ENCODE data around the gene THAP7. TPM values are rescaled to one million over a fixed set of nuclear protein-coding genes. Genes with fewer than 3 reads are reported as not detected.

THAP7 gene
- total RNA-seq, 1 donor from 2014 or later = 22.0 TPM

- TF ChIP-seq CTCF (IDR thresholded peaks at IDR 0.05; ENCODE audit: unreplicated experiment) = no peak
- Mint-ChIP-seq H3K4me3 (no peak overlapping the region), H3K9me3 (no peaks in the 10 kb centered on the region), H3K27me3 (ENCODE audit: low read depth) (peaks cover 6% of the 10 kb centered on the region), H3K36me3 (peaks cover 8% of the 10 kb centered on the region), H3K4me1 (peaks cover 1% of the 10 kb centered on the region), H3K27ac (no peak overlapping the region)
- no peak for DNase-seq (ENCODE audit: low spot score in 2 of 2, unreplicated experiment in 2 of 2)
Measured at GRCh38 chr22:20952544-20953341, 49.2 kb downstream of the THAP7 start.

GRCh38 chr22:20951932-20952380 is 50.0 kb downstream of the THAP7 start:
- H3K4me1 Mint-ChIP-seq = no peaks in the 10 kb centered on the region
- H3K9me3 Mint-ChIP-seq = no peaks in the 10 kb centered on the region
- peaks cover 8% of the 10 kb centered on the region for H3K36me3 Mint-ChIP-seq
- no peak for TF ChIP-seq CTCF (IDR thresholded peaks at IDR 0.05; ENCODE audit: unreplicated experiment)
- peaks cover 5% of the 10 kb centered on the region for H3K27me3 Mint-ChIP-seq (ENCODE audit: low read depth)
- H3K4me3 Mint-ChIP-seq = no peak overlapping the region
- no peak for DNase-seq (ENCODE audit: low spot score in 2 of 2, unreplicated experiment in 2 of 2)
- no peak overlapping the region for H3K27ac Mint-ChIP-seq

DNA sequence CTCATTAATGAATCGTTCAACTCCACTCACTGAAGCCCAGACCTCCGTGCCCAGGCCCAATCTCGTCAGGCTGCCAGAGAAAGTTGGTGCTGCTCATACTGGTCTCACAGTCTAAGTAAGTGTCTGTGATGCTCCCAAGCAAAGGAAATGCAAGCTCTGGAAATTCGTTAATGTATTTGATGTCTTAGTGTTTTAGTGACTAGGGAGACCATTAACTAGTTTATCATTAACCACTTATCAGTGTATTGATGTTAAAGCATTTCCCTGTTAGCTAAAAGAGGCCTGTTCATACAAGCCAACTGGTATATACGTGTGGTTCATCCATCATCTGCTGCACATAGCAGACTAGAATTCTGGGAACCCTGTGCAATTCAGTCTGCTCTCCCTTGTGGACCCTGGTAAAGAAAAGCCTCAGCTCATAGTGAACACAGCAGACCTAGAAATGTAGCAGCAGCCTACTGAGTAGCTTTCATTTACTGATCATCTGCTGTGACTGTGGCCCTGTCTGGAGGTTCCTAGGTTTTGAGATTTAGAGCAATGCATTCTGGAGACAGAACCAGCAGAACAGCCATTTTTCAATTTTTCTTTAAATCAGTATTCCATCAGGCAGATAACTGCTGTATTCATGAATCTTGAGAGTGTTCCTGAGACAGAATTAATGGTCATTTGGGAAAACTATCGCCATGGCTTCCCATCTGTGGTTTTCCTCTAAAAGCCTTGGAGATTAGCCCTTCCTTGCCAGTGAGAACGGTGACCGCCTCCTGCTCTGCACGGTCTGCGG is 50.6 kb downstream of the THAP7 start:
- DNase-seq (ENCODE audit: low spot score in 2 of 2, unreplicated experiment in 2 of 2) = no peak
- no peak overlapping the region for H3K4me3 Mint-ChIP-seq
- TF ChIP-seq CTCF (IDR thresholded peaks at IDR 0.05; ENCODE audit: unreplicated experiment) = no peak
- H3K36me3 Mint-ChIP-seq = peaks cover 8% of the 10 kb centered on the region
- H3K9me3 Mint-ChIP-seq = no peaks in the 10 kb centered on the region
- H3K27ac Mint-ChIP-seq = no peak overlapping the region
- H3K4me1 Mint-ChIP-seq = no peaks in the 10 kb centered on the region
- peaks cover 1% of the 10 kb centered on the region for H3K27me3 Mint-ChIP-seq (ENCODE audit: low read depth)

DNA sequence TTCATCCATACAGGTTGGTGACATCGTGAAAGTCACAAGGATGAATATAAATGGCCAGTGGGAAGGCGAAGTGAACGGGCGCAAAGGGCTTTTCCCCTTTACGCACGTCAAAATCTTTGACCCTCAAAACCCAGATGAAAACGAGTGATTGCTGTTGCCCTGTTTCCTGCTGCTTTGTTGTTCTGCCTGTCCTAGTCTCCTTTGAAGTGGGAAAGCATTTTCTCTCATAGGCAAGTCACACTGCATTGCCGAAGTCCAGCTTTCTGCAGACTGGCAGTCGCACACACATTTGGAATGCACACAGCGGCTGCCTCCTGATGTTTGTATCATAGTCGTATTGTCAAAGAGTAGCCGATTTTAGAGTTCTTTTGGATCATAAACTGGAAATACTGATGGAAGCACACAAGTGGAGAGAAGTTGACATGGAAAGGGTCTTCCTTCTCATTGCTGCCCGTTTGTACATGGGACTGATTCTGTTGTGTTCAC is 52.2 kb downstream of the THAP7 start:
- no peak for DNase-seq (ENCODE audit: low spot score in 2 of 2, unreplicated experiment in 2 of 2)
- Mint-ChIP-seq H3K27ac (peak overlapping the region; percentile 60), H3K27me3 (ENCODE audit: low read depth) (no peaks in the 10 kb centered on the region), H3K4me1 (peaks cover 3% of the 10 kb centered on the region), H3K9me3 (no peaks in the 10 kb centered on the region), H3K4me3 (no peak overlapping the region), H3K36me3 (peaks cover 8% of the 10 kb centered on the region)
- TF ChIP-seq CTCF (IDR thresholded peaks at IDR 0.05; ENCODE audit: unreplicated experiment) = no peak

Small RNA genes within 50 kb of the gene (microRNA-seq; reads per million reads assigned to microRNA genes)
- gene MIR649 = not detected

Other genes starting within 250 kb of the THAP7 start
- not detected in 3 replicates for gene SERPIND1, start 228.0 kb downstream of the THAP7 start, total RNA-seq
- gene PI4KA, start 143.3 kb downstream of the THAP7 start, total RNA-seq = 108 to 110 TPM (median 109 TPM) in 3 replicates
- gene SNAP29, start 143.1 kb downstream of the THAP7 start, total RNA-seq = 15.0 to 18.9 TPM (median 15.1 TPM) in 3 replicates
- gene CRKL, start 84.7 kb downstream of the THAP7 start, total RNA-seq = 72.3 to 78.5 TPM (median 75.1 TPM) in 3 replicates
- gene AIFM3, start 34.9 kb downstream of the THAP7 start, total RNA-seq = 2.4 to 3.2 TPM (median 2.5 TPM) in 3 replicates
- 92.3 to 101 TPM (median 97.3 TPM) in 3 replicates for gene LZTR1, start 19.8 kb downstream of the THAP7 start, total RNA-seq
- 0.72 to 1.1 TPM (median 0.88 TPM) in 3 replicates for gene P2RX6, start 13.0 kb upstream of the THAP7 start, total RNA-seq
- 3.2 to 3.7 TPM (median 3.2 TPM) in 3 replicates for gene SLC7A4, start 30.4 kb upstream of the THAP7 start, total RNA-seq
- 0.18 TPM in 1 of 3 replicates, not detected in the others for gene LRRC74B, start 43.8 kb upstream of the THAP7 start, total RNA-seq